Measurements from ENCODE around the gene C11orf24. TPM values are rescaled to one million over a fixed set of nuclear protein-coding genes. Genes with fewer than 3 reads are reported as not detected.

Gene C11orf24
- total and polyA plus RNA-seq, 2 of the 8 experiments (the other 6 are each of a cell fraction or from before 2014, with no cell fraction given): 45.4 to 51.7 TPM

- TF ChIP-seq RAD21 (IDR thresholded peaks at IDR 0.05 in 1 of 2, conservative IDR thresholded peaks at IDR 0.05 in 1 of 2; ENCODE audit: low read depth in 2 of 2, low read length in 2 of 2) (no peak), CHD1 (IDR thresholded peaks at IDR 0.05; ENCODE audit: low read depth, low read length) (no peak)
- TF ChIP-seq, protein P1, sequence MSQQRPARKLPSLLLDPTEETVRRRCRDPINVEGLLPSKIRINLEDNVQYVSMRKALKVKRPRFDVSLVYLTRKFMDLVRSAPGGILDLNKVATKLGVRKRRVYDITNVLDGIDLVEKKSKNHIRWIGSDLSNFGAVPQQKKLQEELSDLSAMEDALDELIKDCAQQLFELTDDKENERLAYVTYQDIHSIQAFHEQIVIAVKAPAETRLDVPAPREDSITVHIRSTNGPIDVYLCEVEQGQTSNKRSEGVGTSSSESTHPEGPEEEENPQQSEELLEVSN (IDR thresholded peaks at IDR 0.05): no peak
- TF ChIP-seq, protein P2, sequence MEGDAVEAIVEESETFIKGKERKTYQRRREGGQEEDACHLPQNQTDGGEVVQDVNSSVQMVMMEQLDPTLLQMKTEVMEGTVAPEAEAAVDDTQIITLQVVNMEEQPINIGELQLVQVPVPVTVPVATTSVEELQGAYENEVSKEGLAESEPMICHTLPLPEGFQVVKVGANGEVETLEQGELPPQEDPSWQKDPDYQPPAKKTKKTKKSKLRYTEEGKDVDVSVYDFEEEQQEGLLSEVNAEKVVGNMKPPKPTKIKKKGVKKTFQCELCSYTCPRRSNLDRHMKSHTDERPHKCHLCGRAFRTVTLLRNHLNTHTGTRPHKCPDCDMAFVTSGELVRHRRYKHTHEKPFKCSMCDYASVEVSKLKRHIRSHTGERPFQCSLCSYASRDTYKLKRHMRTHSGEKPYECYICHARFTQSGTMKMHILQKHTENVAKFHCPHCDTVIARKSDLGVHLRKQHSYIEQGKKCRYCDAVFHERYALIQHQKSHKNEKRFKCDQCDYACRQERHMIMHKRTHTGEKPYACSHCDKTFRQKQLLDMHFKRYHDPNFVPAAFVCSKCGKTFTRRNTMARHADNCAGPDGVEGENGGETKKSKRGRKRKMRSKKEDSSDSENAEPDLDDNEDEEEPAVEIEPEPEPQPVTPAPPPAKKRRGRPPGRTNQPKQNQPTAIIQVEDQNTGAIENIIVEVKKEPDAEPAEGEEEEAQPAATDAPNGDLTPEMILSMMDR (IDR thresholded peaks at IDR 0.05; ENCODE audit: control extremely low read depth in 1 of 3, insufficient read depth in 1 of 3, low read depth in 1 of 3, low read length in 3 of 3): no peak
Observed at GRCh38 chr11:68216171-68216938, 55.4 kb downstream of the C11orf24 start (continued).
